Activated CD4-positive, CD25-positive, alpha-beta regulatory T cell treated with anti-CD3 and anti-CD28 coated beads, Interleukin-2, amount 50 U/mL, for 16 hours (primary cell): ENCODE measurements around the gene BPGM.

ENCODE experiments used
- DNase-seq: peaks from one replicate; pipeline ENCODE4 v3.0.0-alpha.2; 2020; ENCODE audit warnings: low read depth, low spot score

The BPGM gene

DNA sequence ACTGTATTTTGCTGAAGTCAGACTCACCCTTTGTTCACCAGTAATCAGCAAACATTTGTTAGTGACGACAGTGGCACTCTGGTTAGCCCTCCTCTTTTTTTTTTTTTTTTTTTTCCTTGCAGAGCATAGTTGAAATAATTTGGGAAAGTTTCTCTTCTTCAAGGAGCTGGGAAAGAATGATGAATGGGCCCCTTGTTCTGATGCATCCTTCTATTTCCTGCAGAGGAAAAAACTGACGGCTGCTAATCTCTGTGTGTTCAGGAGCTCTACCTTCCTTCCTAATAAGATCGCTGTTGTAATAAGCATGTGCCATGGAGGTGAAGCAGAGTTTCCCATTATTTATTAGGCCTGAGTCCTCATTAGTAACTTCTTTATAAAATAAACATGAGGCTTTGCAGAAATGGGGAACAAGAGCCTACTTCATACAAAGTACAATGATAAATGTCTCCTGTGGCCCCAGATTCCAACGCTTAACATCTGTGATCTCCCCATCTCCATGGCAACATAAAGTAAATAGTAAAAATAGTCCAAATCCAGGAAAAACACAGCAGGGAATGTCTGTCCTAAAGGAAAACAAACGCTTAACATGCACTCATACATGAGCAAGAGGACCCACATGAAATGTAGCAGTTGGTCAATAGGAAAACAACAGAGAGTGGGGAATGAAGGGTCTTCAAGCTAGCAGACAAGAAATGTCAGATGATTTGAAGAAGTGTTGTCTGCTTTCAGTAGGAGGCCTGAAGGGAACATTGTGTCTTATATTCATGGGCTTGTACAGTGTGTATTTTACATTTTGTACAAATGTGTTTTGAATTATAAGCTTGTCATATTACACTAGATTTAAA is 73.7 kb downstream of the BPGM start:
- DNase-seq = no peak

DNA sequence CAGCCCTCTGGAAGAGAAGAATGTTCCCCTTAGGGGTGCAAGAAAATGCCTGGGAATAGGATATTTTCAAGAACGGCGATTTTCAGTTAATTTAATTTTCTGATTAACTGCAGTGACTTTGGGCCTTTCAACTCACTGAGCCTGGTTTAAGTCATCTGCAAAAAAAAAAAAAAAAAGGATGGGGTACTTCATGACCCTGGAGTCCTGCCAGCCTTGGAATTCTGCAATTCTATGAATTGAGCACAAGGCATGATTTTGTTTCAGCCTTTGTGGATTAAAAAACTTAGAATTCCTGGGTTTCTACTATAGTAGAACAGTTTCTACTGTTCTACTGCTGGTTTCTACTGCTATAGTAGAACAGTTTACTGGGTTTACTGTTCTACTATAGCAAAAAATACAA is 74.5 kb downstream of the BPGM start:
- no peak for DNase-seq

DNA sequence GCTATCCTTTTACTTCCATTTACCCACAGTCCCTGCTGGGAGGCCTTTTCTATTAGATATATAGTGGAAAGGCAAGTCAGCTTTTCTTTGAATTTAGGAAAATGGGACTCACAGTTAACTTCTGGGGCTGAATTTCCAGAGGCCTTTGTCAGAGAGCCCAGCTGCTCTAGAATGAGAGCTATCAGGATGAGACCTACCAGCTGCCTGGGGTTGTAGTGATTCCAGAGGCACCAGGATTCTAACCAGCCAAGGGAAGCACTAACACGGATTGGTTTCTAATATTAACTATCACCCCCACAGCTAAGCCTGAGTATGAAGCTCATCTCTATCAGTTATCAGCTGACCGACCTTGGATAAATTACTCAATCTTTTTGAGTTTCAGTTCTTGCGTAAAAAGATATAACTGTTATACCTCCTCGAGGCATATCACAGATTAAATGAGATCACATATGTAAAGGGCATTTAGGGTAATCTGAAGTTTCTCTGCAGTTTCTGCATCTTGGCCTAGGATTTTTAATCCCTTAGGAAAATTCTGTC is 76.2 kb downstream of the BPGM start:
- no peak for DNase-seq

DNA sequence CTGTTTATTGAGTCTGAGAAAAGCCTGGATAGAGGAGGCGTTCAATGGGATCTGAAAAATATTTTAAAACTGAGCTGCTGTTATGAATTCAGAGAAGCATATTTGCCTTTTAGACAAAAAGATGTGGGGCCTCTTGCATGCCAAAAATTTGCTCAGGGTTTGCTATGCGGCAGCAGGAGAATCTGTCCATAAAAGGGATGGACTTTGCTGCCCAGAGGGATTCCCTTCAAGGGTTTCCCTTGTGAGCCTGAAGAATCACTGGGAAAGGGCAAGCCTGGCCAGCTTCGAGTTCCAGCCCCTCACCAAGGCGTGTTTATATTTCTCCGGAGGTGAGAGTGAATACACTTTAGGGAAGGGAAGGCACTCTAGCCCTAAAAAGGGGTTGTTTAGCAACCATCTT is 77.2 kb downstream of the BPGM start:
- no peak for DNase-seq

DNA sequence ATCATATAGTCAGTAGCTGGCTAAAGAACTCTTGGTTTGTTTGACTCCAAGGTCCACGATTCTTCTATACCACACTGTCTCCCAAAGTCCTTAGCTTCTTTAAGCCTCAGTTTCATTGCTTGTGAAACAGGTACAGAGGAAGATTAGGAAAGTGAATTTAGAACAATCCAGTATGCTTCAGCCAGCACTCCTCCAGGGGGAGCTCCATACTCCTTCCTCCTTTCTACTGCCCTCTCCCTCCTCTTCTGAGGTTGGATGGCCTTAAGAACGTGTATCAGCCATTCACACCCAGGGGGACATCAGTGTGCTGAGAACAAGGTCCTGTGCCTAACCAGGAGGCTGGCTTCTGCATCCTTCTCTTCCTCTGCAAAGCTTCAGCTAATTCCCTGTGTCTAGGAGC is 78.0 kb downstream of the BPGM start:
- DNase-seq = no peak

DNA sequence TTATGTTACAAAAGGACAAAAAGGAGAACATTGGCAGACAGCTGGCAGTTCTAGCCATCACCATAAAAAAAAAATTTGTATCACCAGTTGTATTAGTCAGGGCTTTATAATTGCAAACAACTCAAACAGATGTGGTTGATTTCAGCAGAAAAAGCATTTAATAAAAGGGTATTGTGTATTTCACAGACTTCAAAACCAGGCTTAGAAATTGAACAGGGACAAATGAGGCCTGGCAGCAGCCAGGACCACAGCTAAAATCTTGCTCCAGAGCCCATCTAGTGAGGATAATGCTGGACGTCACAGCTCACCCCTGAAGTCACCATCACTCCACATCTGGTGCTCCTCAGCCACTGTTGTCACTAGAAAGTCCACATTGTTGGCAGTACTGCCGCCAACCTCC is 79.9 kb downstream of the BPGM start:
- no peak for DNase-seq

DNA sequence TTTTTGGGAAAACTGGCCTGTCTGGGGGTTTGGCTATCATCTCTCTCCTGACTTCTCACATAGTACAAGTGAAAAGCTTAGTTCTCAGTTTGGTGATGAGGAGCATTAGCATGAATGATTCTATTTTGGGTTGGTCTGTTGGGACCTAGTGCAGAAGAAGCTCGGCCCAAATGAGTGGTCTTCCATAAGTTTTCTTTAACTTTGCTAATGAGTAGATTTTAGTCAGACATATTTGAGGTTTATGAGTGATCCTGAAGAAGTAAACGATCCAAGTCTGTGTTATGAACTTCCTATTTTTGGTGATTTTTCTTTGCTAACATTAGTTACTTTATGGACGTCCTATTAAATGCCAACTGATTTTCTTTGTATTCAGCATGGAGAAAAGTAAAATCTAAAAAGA is 81.1 kb downstream of the BPGM start:
- no peak for DNase-seq
